HG03521 (cell line): ENCODE measurements around the gene TM4SF20.
"Not testable (repeated sequence)": the region's sequence is repeated elsewhere in the genome, so short reads cannot be mapped to it uniquely, and the experiment has no call there.

ENCODE experiments used
- ATAC-seq: cut with Tn5 transposase; IDR thresholded peaks from one replicate; pipeline ENCODE4 v1.9.1; 2021; ENCODE audit warnings: mild to moderate bottlenecking, moderate library complexity; ENCODE audit not compliant: unreplicated experiment

TM4SF20 gene

GRCh38 chr2:227368574-227368973 lies 10.5 kb downstream of the TM4SF20 start:
- no peak for ATAC-seq

GRCh38 chr2:227367427-227367795 lies 11.7 kb downstream of the TM4SF20 start:
- ATAC-seq: no peak

GRCh38 chr2:227366769-227367426 lies 12.2 kb downstream of the TM4SF20 start:
- ATAC-seq: no peak

GRCh38 chr2:227365833-227366232 lies 13.3 kb downstream of the TM4SF20 start:
- no peak for ATAC-seq

GRCh38 chr2:227364585-227365263 lies 14.4 kb downstream of the TM4SF20 start:
- ATAC-seq: not testable (repeated sequence)

GRCh38 chr2:227363756-227364155 lies 15.3 kb downstream of the TM4SF20 start:
- ATAC-seq: no peak

- ATAC-seq: no peak
Observed at GRCh38 chr2:227360351-227360750, 18.8 kb downstream of the TM4SF20 start.

GRCh38 chr2:227351639-227352038 lies 27.5 kb downstream of the TM4SF20 start:
- peak; percentile 58 for ATAC-seq

- ATAC-seq: no peak
Observed at GRCh38 chr2:227349989-227350612, 29.0 kb downstream of the TM4SF20 start.

GRCh38 chr2:227348324-227348723 lies 30.8 kb downstream of the TM4SF20 start:
- no peak for ATAC-seq

- ATAC-seq: no peak
Observed at GRCh38 chr2:227347117-227347516, 32.0 kb downstream of the TM4SF20 start.

- no peak for ATAC-seq
Observed at GRCh38 chr2:227344231-227344630, 34.9 kb downstream of the TM4SF20 start.

GRCh38 chr2:227341553-227341952 lies 37.6 kb downstream of the TM4SF20 start:
- no peak for ATAC-seq

GRCh38 chr2:227340106-227340505 lies 39.0 kb downstream of the TM4SF20 start:
- no peak for ATAC-seq

- ATAC-seq: no peak
Observed at GRCh38 chr2:227339098-227339599, 40.0 kb downstream of the TM4SF20 start.

GRCh38 chr2:227337442-227337841 lies 41.7 kb downstream of the TM4SF20 start:
- ATAC-seq: no peak

- no peak for ATAC-seq
Observed at GRCh38 chr2:227335713-227336112, 43.4 kb downstream of the TM4SF20 start.

- ATAC-seq: no peak
Observed at GRCh38 chr2:227326783-227327182, 52.3 kb downstream of the TM4SF20 start.

GRCh38 chr2:227325839-227326195 lies 53.3 kb downstream of the TM4SF20 start:
- no peak for ATAC-seq

GRCh38 chr2:227324995-227325838 lies 53.9 kb downstream of the TM4SF20 start, which contains the start of gene MFF:
Gene MFF (plus strand): TSS chr2:227325251. CDS start chr2:227330666, 5,415 bp downstream.
- peak; percentile 97 for ATAC-seq

GRCh38 chr2:227324642-227324994 lies 54.5 kb downstream of the TM4SF20 start:
- ATAC-seq: no peak
